ENCODE data around the gene CTNNA2.

The CTNNA2 gene

DNA sequence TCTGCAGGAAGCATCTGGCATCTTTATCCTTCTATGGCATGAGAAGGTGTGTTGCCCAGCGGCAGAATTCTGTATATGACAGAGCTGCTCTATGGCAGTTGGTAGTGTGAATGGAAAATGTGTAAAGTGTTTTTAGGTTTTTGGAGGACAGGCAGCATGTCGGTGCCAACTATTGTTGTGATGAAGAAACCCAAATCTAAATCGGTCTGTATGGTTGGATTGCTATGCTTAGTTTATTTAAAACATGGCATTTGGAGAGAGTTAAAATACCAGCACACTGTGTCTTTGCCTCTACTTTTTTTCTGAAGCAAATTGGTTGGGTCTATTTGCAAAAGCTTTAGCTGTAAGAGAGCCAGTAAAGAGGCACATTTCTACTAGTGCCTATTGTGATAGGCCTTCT lies 136.7 kb downstream of the CTNNA2 start:
- TF ChIP-seq, protein P1, sequence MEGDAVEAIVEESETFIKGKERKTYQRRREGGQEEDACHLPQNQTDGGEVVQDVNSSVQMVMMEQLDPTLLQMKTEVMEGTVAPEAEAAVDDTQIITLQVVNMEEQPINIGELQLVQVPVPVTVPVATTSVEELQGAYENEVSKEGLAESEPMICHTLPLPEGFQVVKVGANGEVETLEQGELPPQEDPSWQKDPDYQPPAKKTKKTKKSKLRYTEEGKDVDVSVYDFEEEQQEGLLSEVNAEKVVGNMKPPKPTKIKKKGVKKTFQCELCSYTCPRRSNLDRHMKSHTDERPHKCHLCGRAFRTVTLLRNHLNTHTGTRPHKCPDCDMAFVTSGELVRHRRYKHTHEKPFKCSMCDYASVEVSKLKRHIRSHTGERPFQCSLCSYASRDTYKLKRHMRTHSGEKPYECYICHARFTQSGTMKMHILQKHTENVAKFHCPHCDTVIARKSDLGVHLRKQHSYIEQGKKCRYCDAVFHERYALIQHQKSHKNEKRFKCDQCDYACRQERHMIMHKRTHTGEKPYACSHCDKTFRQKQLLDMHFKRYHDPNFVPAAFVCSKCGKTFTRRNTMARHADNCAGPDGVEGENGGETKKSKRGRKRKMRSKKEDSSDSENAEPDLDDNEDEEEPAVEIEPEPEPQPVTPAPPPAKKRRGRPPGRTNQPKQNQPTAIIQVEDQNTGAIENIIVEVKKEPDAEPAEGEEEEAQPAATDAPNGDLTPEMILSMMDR (IDR thresholded peaks at IDR 0.05; ENCODE audit: borderline replicate concordance, insufficient read depth, low read depth, low read length) = no peak
- H3K4me3 ChIP-seq (ENCODE audit: low read depth, low read length) = no peak overlapping the region

DNA sequence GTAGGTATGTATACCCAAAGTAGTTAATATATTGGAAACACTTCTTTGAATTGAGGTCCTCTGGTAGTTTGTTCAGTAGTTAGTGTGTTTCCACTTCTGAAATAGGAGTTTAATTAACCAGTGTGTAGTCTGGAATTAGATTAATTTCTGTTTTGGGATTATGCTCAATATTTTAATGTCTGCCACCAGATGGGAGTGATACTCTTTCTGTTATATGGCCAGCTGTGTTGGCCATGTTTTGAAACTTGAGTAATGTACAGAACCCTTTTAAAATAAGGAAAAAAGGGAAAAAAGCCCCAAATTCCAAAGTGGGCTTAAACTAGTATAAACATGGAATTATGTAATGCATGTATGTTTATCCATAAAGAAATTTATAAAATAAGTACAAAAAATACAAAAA lies 147.7 kb downstream of the CTNNA2 start:
- TF ChIP-seq, protein P1 (IDR thresholded peaks at IDR 0.05; ENCODE audit: borderline replicate concordance, insufficient read depth, low read depth, low read length) = no peak
- no peak overlapping the region for H3K4me3 ChIP-seq (ENCODE audit: low read depth, low read length)

DNA sequence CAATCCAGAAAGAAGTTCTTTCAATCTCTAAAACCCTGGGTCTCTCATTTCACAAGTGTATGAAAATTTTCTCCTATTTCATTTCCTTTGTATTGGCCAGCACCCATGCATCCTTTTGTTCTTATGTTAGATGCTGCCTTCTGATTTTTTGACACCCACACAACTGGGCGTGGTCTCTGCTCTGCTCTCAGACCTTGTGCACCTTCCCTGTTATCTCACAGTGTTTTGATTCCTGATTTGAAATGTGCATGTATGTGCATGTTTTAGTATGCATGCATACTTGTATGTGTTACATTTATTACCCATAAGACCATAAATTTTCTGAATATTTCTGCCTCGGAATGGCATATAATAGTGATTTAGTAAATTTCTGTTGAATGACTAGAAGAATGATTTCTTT lies 152.2 kb downstream of the CTNNA2 start:
- no peak overlapping the region for H3K4me3 ChIP-seq (ENCODE audit: low read depth, low read length)
- TF ChIP-seq, protein P1 (IDR thresholded peaks at IDR 0.05; ENCODE audit: borderline replicate concordance, insufficient read depth, low read depth, low read length) = no peak

DNA sequence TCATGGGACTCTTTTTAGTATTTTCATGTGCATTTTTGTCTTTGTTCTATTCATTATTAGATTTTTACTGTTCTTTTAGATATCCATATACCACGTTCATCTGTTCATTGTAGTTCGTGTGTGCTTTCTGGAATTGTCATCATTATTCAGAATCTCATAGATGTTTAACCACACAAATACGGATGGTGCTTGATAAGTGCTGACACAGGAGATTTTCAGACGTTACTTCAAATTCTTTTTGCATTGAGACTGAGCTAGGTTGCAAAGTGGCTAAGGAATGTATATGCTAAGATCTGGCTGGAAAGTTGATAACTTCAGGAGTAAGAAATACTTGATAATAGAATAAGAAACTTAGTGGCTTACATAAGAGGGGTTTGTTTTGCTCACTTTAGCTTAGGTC lies 153.6 kb downstream of the CTNNA2 start:
- TF ChIP-seq, protein P1 (IDR thresholded peaks at IDR 0.05; ENCODE audit: borderline replicate concordance, insufficient read depth, low read depth, low read length) = no peak
- no peak overlapping the region for H3K4me3 ChIP-seq (ENCODE audit: low read depth, low read length)

DNA sequence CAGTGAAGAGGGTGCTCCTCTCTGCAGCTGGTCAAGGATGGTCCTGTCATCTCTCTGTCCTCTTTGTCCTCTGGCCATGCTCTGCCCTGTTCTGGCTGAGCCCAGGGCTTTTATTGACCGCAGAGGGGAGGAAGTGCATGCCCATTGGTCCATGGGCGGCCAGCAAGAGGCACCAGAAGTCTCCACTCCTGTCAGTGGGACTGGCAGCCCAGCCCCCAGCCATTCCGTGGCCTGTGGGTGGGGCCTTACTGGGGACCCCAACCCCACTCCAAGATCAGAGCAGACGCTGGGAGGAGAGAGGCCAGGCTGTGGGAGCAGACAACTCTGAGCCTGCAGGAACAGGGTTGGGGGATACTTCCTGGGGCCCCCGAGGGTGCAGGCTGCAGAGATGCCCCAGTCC lies 156.9 kb downstream of the CTNNA2 start:
- no peak overlapping the region for H3K4me3 ChIP-seq (ENCODE audit: low read depth, low read length)
- TF ChIP-seq, protein P1 (IDR thresholded peaks at IDR 0.05; ENCODE audit: borderline replicate concordance, insufficient read depth, low read depth, low read length) = no peak

DNA sequence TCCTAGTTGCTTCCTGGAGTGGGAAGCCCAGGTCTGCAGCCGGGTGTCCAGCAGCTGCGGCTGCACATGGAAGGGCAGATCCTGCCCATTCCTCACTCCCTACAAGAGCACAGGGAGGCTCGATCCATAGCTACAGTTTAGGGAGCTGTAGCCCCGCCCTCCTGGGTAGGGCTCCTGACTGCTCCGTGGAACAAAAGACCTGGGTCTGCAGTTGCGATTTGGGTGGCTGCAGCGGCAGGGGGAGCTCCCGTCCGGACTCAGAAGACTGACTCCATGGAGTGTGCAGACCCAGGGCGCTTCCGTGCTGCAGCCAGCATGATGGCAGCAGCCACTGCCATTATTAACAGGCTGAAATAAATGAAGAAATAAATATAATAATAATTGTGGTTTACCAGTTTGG lies 157.3 kb downstream of the CTNNA2 start:
- TF ChIP-seq, protein P1 (IDR thresholded peaks at IDR 0.05; ENCODE audit: borderline replicate concordance, insufficient read depth, low read depth, low read length) = no peak
- no peak overlapping the region for H3K4me3 ChIP-seq (ENCODE audit: low read depth, low read length)

DNA sequence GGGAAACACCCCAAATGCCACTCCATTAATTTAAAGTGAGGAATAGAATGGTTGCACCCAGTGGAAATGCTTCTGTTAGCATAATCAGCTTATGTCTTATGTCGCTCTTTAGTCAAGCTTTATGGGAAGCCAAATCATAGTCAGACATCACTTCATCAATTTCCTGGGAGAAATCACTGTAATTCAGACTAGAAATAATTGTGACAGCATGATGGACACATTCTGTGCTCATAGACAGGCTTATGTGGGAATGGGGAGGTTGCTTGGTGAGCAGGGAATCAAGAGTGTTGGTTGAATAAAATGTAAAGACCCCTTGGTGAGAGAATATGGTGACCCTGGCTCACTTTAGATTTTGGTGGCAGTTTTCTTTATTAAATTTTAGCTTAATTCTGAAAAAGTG lies 174.0 kb downstream of the CTNNA2 start:
- H3K4me3 ChIP-seq (ENCODE audit: low read depth, low read length) = no peak overlapping the region
- TF ChIP-seq, protein P1 (IDR thresholded peaks at IDR 0.05; ENCODE audit: borderline replicate concordance, insufficient read depth, low read depth, low read length) = no peak
